Panc1 (cell line): ENCODE data around the gene ELP2. TPM values are rescaled to one million over a fixed set of nuclear protein-coding genes. Genes with fewer than 3 reads are reported as not detected.

Source experiments
- ATAC-seq: fragments of 200-7000 bp; cut with Tn5 transposase; 2 replicates; pipeline ENCODE4 v1.9.1; 2020; ENCODE audit warnings: mild to moderate bottlenecking, moderate library complexity
- BruUV-seq: library from RNA; stranded (reverse); fragments of 400-500 nt; replicated peaks from 2 replicates; lab custom pipeline; 2021; lab: Mats Ljungman, UMichigan
- CTCF ChIA-PET: fragments of 300-600 bp; sonication (Branson Sonifier 250); formaldehyde crosslinking; loops from one replicate; lab custom pipeline; 2022; ENCODE audit warnings: antibody characterized with exemption; lab: Charles Lee
- POLR2A ChIA-PET: fragments of 300-600 bp; sonication (Branson Sonifier 250); formaldehyde crosslinking; loops from one replicate; lab custom pipeline; 2022; ENCODE audit warnings: antibody characterized with exemption; lab: Charles Lee
- DNase-seq: peaks from one replicate; pipeline ENCODE4 v3.0.0-alpha.2; 2010; ENCODE audit warnings: low read depth, low spot score
- H3K27ac ChIP-seq: 2 replicates; pipeline ENCODE4 v1.5.1; 2011; ENCODE audit warnings: mild to moderate bottlenecking, low read length, inconsistent platforms
- H3K27me3 ChIP-seq: fragments of 200-500 bp; sonication (Bioruptor generic); 2 replicates; pipeline ENCODE4 v1.6.0; 2014; ENCODE audit warnings: low read length, inconsistent platforms; ENCODE audit not compliant: control insufficient read depth, insufficient read depth
- H3K36me3 ChIP-seq: fragments of 200-500 bp; sonication (Bioruptor generic); 2 replicates; pipeline ENCODE4 v1.5.1; 2014; ENCODE audit warnings: inconsistent platforms, mild to moderate bottlenecking, low read length, moderate library complexity; ENCODE audit not compliant: control insufficient read depth, insufficient read depth
- H3K4me1 ChIP-seq: 2 replicates; pipeline ENCODE4 v1.5.1; 2011; ENCODE audit warnings: inconsistent platforms, mild to moderate bottlenecking, low read length, moderate library complexity; ENCODE audit not compliant: control insufficient read depth, insufficient read depth
- H3K4me3 ChIP-seq, 2 experiments: 2 replicates each; pipeline ENCODE4 v1.5.1; 2011 to 2012; ENCODE audit warnings: low read depth in 2 of 2, low read length in 2 of 2, mild to moderate bottlenecking in 2 of 2, inconsistent platforms in 1 of 2, moderate library complexity in 1 of 2
- H3K9me3 ChIP-seq: fragments of 200-500 bp; sonication (Bioruptor generic); 2 replicates; pipeline ENCODE4 v1.5.1; 2014; ENCODE audit warnings: low read depth, mild to moderate bottlenecking, inconsistent platforms, low read length, moderate library complexity; ENCODE audit not compliant: control insufficient read depth, insufficient read depth
- CTCF ChIP-seq: fragments of 450-650 bp; IDR thresholded peaks from 2 replicates; pipeline ENCODE4 v1.5.1; 2017; ENCODE audit warnings: mild to moderate bottlenecking
- POLR2AphosphoS5 ChIP-seq: IDR thresholded peaks from 2 replicates; pipeline ENCODE4 v1.6.1; 2012; ENCODE audit warnings: mild to moderate bottlenecking, low read depth, low read length, moderate library complexity
- REST ChIP-seq, 2 experiments: IDR thresholded peaks; 2 replicates each; pipeline ENCODE4 v1.6.1; 2011 to 2012; ENCODE audit warnings: low read depth in 2 of 2, control low read depth in 1 of 2, low read length in 1 of 2, mild to moderate bottlenecking in 1 of 2, moderate library complexity in 1 of 2; ENCODE audit not compliant: insufficient read depth in 1 of 2
- SIN3A ChIP-seq: IDR thresholded peaks from 2 replicates; pipeline ENCODE4 v1.6.1; 2012; ENCODE audit warnings: low read depth, mild to moderate bottlenecking, low read length, moderate library complexity, borderline replicate concordance; ENCODE audit not compliant: insufficient read depth
- TCF7L2 ChIP-seq: IDR thresholded peaks from 2 replicates; pipeline ENCODE4 v1.6.1; 2011; ENCODE audit warnings: mild to moderate bottlenecking, low read depth, low read length, inconsistent platforms
- in situ Hi-C: cut with HindIII; loops from 2 replicates; pipeline ENCODE4 v1.10.0; 2016; ENCODE audit warnings: low sequenced_read_pairs, low pct_unique_long_range_greater_than_20kb
- intact Hi-C: fragments of 100-400 bp; cut with micrococcal nuclease; formaldehyde crosslinking; loops from one replicate; pipeline ENCODE4 v1.10.0; 2022; ENCODE audit not compliant: unreplicated experiment
- total RNA-seq: library from RNA; stranded (reverse); gene quantifications from one replicate; pipeline ENCODE4 v1.2.1, GENCODE V29; 2021; ENCODE audit not compliant: unreplicated experiment

The ELP2 gene
- total RNA-seq, 1 experiment from 2014 or later: 48.8 TPM

GRCh38 chr18:36197511-36198166 lies 67.9 kb downstream of the ELP2 start:
- in situ Hi-C loops: no loop called here
- Histone ChIP-seq H3K27me3 (no peaks in the 10 kb centered on the region), H3K4me1 (no peaks in the 10 kb centered on the region), H3K27ac (no peak overlapping the region), H3K9me3 (no peaks in the 10 kb centered on the region), H3K36me3 (no peaks in the 10 kb centered on the region), H3K4me3 (no peak overlapping the region)
- no peak for ATAC-seq
- DNase-seq: no peak
- intact Hi-C loops: no loop called here
- ChIA-PET CTCF (no interaction called here), POLR2A (no interaction called here)
- TF ChIP-seq REST (IDR thresholded peaks at IDR 0.05; ENCODE audit: insufficient read depth in 1 of 2, low read depth in 2 of 2, low read length in 1 of 2) (no peak), TCF7L2 (no peak), CTCF (no peak), POLR2AphosphoS5 (no peak), SIN3A (no peak)
- BruUV-seq: no TSS peak

- no peak for DNase-seq
- Histone ChIP-seq H3K36me3 (no peaks in the 10 kb centered on the region), H3K27me3 (no peaks in the 10 kb centered on the region), H3K4me1 (no peaks in the 10 kb centered on the region), H3K4me3 (no peak overlapping the region), H3K27ac (no peak overlapping the region), H3K9me3 (no peaks in the 10 kb centered on the region)
- POLR2A ChIA-PET: no interaction called here
- ATAC-seq: no peak
- intact Hi-C loops: no loop called here
- CTCF ChIA-PET: no interaction called here
- no TSS peak for BruUV-seq
- no peak for TF ChIP-seq POLR2AphosphoS5
- TF ChIP-seq SIN3A: no peak
- TF ChIP-seq REST (IDR thresholded peaks at IDR 0.05; ENCODE audit: insufficient read depth in 1 of 2, low read depth in 2 of 2, low read length in 1 of 2): no peak
- TF ChIP-seq TCF7L2: no peak
- no peak for TF ChIP-seq CTCF
- in situ Hi-C loops: no loop called here
Measured at GRCh38 chr18:36199691-36200295, 70.1 kb downstream of the ELP2 start.
